NB4 (cell line): ENCODE measurements around the gene SNX18.

ENCODE experiments used
- DNase-seq: peaks from one replicate; pipeline ENCODE4 v3.0.0; 2010; ENCODE audit warnings: low read depth
- H3K4me3 ChIP-seq: one replicate; pipeline ENCODE4 v1.5.1; 2011; ENCODE audit warnings: mild to moderate bottlenecking, low read depth, low read length, moderate library complexity
- CTCF ChIP-seq: IDR thresholded peaks from one replicate; pipeline ENCODE4 v1.5.1; 2012; ENCODE audit warnings: low read depth, low read length
- MAX ChIP-seq: IDR thresholded peaks from 2 replicates; pipeline ENCODE4 v1.6.1; 2011; ENCODE audit warnings: low read depth, low read length
- MYC ChIP-seq: IDR thresholded peaks from 2 replicates; pipeline ENCODE4 v1.6.1; 2011; ENCODE audit warnings: low read depth, low read length
- POLR2A ChIP-seq: IDR thresholded peaks from 2 replicates; pipeline ENCODE4 v1.6.1; 2011; ENCODE audit warnings: mild to moderate bottlenecking; ENCODE audit not compliant: insufficient read length; ENCODE audit errors: extremely low read depth

SNX18 gene

GRCh38 chr5:54577528-54577927 lies 60.0 kb downstream of the SNX18 start:
- DNase-seq: no peak
- TF ChIP-seq MAX: no peak
- no peak for TF ChIP-seq MYC
- TF ChIP-seq POLR2A: no peak
- no peak overlapping the region for H3K4me3 ChIP-seq

- DNase-seq: no peak
- H3K4me3 ChIP-seq: no peak overlapping the region
- TF ChIP-seq POLR2A (no peak), MAX (no peak), MYC (no peak), CTCF (no peak)
Observed at GRCh38 chr5:54577937-54578653, 60.5 kb downstream of the SNX18 start.

GRCh38 chr5:54579591-54580295 lies 62.2 kb downstream of the SNX18 start:
- TF ChIP-seq MAX: no peak
- H3K4me3 ChIP-seq: no peak overlapping the region
- no peak for DNase-seq

- TF ChIP-seq POLR2A (no peak), CTCF (no peak), MYC (no peak), MAX (no peak)
- no peak for DNase-seq
- H3K4me3 ChIP-seq: no peak overlapping the region
Observed at GRCh38 chr5:54580997-54581811, 63.6 kb downstream of the SNX18 start.

- no peak for DNase-seq
- TF ChIP-seq POLR2A (no peak), MYC (no peak), CTCF (no peak), MAX (no peak)
- no peak overlapping the region for H3K4me3 ChIP-seq
Observed at GRCh38 chr5:54581831-54582548, 64.4 kb downstream of the SNX18 start.

GRCh38 chr5:54586336-54586735 lies 68.8 kb downstream of the SNX18 start:
- no peak for TF ChIP-seq MAX
- TF ChIP-seq POLR2A: no peak
- TF ChIP-seq CTCF: no peak
- TF ChIP-seq MYC: no peak
- no peak overlapping the region for H3K4me3 ChIP-seq
- DNase-seq: no peak
